Measurements from ENCODE around the gene GCDH.
"Not testable (repeated sequence)": the region's sequence is repeated elsewhere in the genome, so short reads cannot be mapped to it uniquely, and the experiment has no call there.

The GCDH gene

DNA sequence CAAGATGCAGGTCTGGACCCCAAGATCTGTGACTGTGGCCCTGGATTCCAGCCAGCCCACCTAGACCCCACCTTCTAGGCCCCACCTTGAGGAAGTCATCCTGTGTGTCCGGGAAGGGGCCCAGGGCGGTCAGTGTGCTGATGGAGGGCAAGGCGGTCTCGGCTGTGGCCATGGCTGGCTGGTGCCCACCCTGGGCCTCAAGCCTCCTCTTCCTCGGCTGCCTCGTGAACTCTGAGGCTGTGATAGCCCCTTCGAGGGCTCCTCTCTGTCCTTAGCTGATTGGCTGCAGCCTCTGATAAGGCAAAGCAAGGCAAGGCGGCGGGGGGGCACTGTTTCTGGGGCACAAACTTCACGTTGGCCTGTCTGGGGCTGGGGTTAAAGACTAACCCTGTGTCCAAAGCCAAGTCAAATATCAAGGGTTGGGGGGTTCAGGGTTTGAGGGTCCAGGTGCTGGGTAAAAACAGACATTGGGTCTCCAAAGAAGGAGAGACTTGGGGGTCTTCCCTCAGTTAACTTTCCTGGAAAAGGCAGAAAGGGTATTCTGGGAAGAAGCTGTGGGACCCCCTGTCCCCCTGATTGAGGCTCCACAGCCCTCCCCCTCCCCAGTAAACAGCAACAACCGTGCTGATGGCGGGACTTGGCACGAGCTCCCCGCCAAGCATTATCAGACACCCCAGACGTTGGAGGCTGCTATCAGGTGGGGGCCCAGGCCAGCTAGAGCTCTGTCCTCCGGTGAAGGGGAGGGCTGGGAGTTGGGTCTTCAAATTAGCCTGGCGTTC is 3.8 kb upstream of the GCDH start, which contains the start of gene KLF1:
Gene KLF1 (minus strand): TSS at position 233 of the 779 bp plus-strand sequence. CDS start 61 bp downstream, at position 172.
- TF ChIP-seq, protein P1, sequence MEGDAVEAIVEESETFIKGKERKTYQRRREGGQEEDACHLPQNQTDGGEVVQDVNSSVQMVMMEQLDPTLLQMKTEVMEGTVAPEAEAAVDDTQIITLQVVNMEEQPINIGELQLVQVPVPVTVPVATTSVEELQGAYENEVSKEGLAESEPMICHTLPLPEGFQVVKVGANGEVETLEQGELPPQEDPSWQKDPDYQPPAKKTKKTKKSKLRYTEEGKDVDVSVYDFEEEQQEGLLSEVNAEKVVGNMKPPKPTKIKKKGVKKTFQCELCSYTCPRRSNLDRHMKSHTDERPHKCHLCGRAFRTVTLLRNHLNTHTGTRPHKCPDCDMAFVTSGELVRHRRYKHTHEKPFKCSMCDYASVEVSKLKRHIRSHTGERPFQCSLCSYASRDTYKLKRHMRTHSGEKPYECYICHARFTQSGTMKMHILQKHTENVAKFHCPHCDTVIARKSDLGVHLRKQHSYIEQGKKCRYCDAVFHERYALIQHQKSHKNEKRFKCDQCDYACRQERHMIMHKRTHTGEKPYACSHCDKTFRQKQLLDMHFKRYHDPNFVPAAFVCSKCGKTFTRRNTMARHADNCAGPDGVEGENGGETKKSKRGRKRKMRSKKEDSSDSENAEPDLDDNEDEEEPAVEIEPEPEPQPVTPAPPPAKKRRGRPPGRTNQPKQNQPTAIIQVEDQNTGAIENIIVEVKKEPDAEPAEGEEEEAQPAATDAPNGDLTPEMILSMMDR (IDR thresholded peaks at IDR 0.05; ENCODE audit: low read depth, low read length) = no peak
- no peak for DNase-seq (ENCODE audit: low read depth, low spot score)
- in situ Hi-C loops (cut with HindIII; ENCODE audit: low sequenced_read_pairs) = no loop called here
- no peak within 1 kb of the TSS for H3K4me3 ChIP-seq (ENCODE audit: low read depth, low read length)

DNA sequence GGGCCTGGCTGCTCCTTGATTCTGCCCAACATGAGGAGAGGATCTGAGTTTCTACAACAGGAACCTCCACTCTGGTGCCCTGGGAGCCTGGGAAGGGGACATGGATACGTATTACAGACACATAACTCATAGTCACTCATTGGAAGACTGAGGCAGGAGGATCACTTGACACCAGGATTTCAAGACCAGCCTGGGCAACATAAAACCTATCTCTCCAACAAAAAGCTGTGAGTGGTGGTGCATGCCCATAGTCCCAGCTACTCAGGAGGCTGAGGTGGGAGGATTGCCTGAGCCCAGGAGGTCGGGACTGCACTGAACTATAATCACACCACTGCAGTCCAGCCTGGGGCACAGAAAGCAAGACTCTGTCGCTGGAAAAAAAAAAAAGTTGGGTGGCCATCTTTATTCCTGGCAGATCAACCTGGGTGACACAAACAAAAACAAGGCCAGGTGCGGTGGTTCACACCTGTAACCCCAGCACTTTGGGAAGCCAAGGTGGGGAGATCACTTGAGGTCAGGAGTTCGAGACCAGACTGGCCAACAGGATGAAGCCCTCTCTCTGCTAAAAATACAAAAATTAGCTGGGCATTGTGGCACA is 2.9 kb upstream of the GCDH start:
- in situ Hi-C loops (cut with HindIII; ENCODE audit: low sequenced_read_pairs) = no loop called here
- TF ChIP-seq, protein P1 (IDR thresholded peaks at IDR 0.05; ENCODE audit: low read depth, low read length) = no peak
- DNase-seq (ENCODE audit: low read depth, low spot score) = no peak
- no peak overlapping the region for H3K4me3 ChIP-seq (ENCODE audit: low read depth, low read length)

- in situ Hi-C loops (cut with HindIII; ENCODE audit: low sequenced_read_pairs); DNase-seq (ENCODE audit: low read depth, low spot score): not testable (repeated sequence)
- peak overlapping the region; percentile 10 for H3K4me3 ChIP-seq (ENCODE audit: low read depth, low read length)
Measured at GRCh38 chr19:12890299-12890786, 617 bp upstream of the GCDH start.

GRCh38 chr19:12891553-12892021 is 627 bp downstream of the GCDH start:
- peak overlapping the region; percentile 79 for H3K4me3 ChIP-seq (ENCODE audit: low read depth, low read length)
- TF ChIP-seq, protein P1 (IDR thresholded peaks at IDR 0.05; ENCODE audit: low read depth, low read length) = no peak
- no peak for DNase-seq (ENCODE audit: low read depth, low spot score)
- in situ Hi-C loops (cut with HindIII; ENCODE audit: low sequenced_read_pairs) = no loop called here

DNA sequence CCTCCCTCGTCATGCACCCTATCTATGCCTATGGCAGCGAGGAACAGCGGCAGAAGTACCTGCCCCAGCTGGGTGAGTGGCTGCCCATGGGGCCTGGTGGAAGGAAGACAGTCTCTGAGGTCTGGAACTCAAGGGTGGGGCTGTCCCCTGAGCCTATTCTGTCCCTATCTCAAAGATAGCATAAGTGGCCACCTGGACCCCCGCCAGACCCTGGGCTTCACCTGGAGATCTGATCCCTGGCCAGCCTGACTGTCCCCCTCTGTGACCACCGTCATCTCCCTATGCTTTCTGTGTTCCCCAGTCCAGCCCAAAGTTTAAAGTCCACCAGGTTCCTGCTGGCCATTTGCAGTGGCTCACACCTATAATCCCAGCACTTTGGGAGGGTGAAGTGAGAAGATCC is 2.6 kb downstream of the GCDH start:
- H3K4me3 ChIP-seq (ENCODE audit: low read depth, low read length) = no peak overlapping the region
- TF ChIP-seq, protein P1 (IDR thresholded peaks at IDR 0.05; ENCODE audit: low read depth, low read length) = no peak
- in situ Hi-C loops (cut with HindIII; ENCODE audit: low sequenced_read_pairs) = no loop called here
- DNase-seq (ENCODE audit: low read depth, low spot score) = no peak

GRCh38 chr19:12896460-12896859 is 5.5 kb downstream of the GCDH start:
- TF ChIP-seq, protein P1 (IDR thresholded peaks at IDR 0.05; ENCODE audit: low read depth, low read length) = no peak
- DNase-seq (ENCODE audit: low read depth, low spot score) = no peak
- in situ Hi-C loops (cut with HindIII; ENCODE audit: low sequenced_read_pairs) = no loop called here
- H3K4me3 ChIP-seq (ENCODE audit: low read depth, low read length) = no peak overlapping the region
